PC-9 (cell line): ENCODE measurements around the gene NBEA. TPM values are rescaled to one million over a fixed set of nuclear protein-coding genes. Genes with fewer than 3 reads are reported as not detected.

ENCODE experiments used
- BruUV-seq: library from RNA; stranded (reverse); fragments of 400-500 nt; replicated peaks from 2 replicates; lab custom pipeline; 2021; lab: Mats Ljungman, UMichigan
- CTCF ChIA-PET: fragments of 300-600 bp; sonication (Branson Sonifier 250); formaldehyde crosslinking; loops from one replicate; lab custom pipeline; 2022; ENCODE audit warnings: antibody characterized with exemption; lab: Charles Lee
- POLR2A ChIA-PET: fragments of 300-600 bp; sonication (Branson Sonifier 250); formaldehyde crosslinking; loops from one replicate; lab custom pipeline; 2022; ENCODE audit warnings: antibody characterized with exemption; ENCODE audit not compliant: unreplicated experiment; lab: Charles Lee
- DNase-seq, 2 experiments: peaks; one replicate each; pipeline versions ENCODE4 v3.0.0 to v3.0.0-alpha.2; 2015 to 2022; ENCODE audit warnings: mixed read lengths in 1 of 2
- H2AFZ ChIP-seq: fragments of 200-600 bp; sonication (generic); 2 replicates; pipeline ENCODE4 v1.8.1; 2017; ENCODE audit warnings: antibody characterized with exemption
- H3F3A ChIP-seq: fragments of 200-600 bp; sonication (generic); 2 replicates; pipeline ENCODE4 v1.8.1; 2017; ENCODE audit warnings: antibody characterized with exemption, mild to moderate bottlenecking, low read depth; ENCODE audit not compliant: insufficient read depth
- H3K27ac ChIP-seq: fragments of 200-600 bp; sonication (generic); 2 replicates; pipeline ENCODE4 v1.6.1; 2016; ENCODE audit warnings: mixed run types
- H3K27me3 ChIP-seq: fragments of 200-600 bp; sonication (generic); 2 replicates; pipeline ENCODE4 v1.6.1; 2016; ENCODE audit warnings: low read depth, mixed run types; ENCODE audit not compliant: insufficient read depth
- H3K36me3 ChIP-seq: fragments of 200-600 bp; sonication (generic); 2 replicates; pipeline ENCODE4 v1.6.1; 2016; ENCODE audit warnings: low read depth, mixed run types
- H3K4me1 ChIP-seq: fragments of 200-600 bp; sonication (generic); replicated peaks from 2 replicates; pipeline ENCODE4 v1.6.1; 2016; ENCODE audit warnings: mixed run types; ENCODE audit not compliant: insufficient read depth
- H3K4me2 ChIP-seq: fragments of 200-600 bp; sonication (generic); 2 replicates; pipeline ENCODE4 v1.6.1; 2017; ENCODE audit warnings: mixed run types
- H3K4me3 ChIP-seq: fragments of 200-600 bp; sonication (generic); 2 replicates; pipeline ENCODE4 v1.6.1; 2016; ENCODE audit warnings: mixed run types
- H3K79me2 ChIP-seq: fragments of 200-600 bp; sonication (generic); 2 replicates; pipeline ENCODE4 v1.6.1; 2017; ENCODE audit warnings: low read depth, mixed run types
- H3K9me2 ChIP-seq: fragments of 200-600 bp; sonication (generic); 2 replicates; pipeline ENCODE4 v1.8.1; 2017; ENCODE audit warnings: mild to moderate bottlenecking; ENCODE audit not compliant: insufficient read depth
- H3K9me3 ChIP-seq: fragments of 200-600 bp; sonication (generic); 2 replicates; pipeline ENCODE4 v1.8.1; 2016; ENCODE audit warnings: low read depth; ENCODE audit not compliant: insufficient read depth
- H4K20me1 ChIP-seq: fragments of 200-600 bp; sonication (generic); 2 replicates; pipeline ENCODE4 v1.8.1; 2017; ENCODE audit not compliant: insufficient read depth
- EZH2 ChIP-seq: fragments of 200-600 bp; sonication (generic); IDR thresholded peaks from 2 replicates; pipeline ENCODE4 v1.8.0; 2017; ENCODE audit warnings: antibody characterized with exemption, low read depth
- intact Hi-C: fragments of 100-400 bp; cut with micrococcal nuclease; formaldehyde crosslinking; loops from one replicate; pipeline ENCODE4 v1.10.0; 2022; ENCODE audit not compliant: unreplicated experiment
- total RNA-seq: library from RNA; stranded (reverse); gene quantifications from 2 replicates; pipeline ENCODE4 v1.2.3, GENCODE V29; 2021
- TF ChIP-seq, protein P1 (sequence below): fragments of 200-600 bp; sonication (generic); conservative IDR thresholded peaks from 2 replicates; pipeline ENCODE4 v1.6.1; 2017; ENCODE audit warnings: mixed run types, antibody characterized with exemption, mild to moderate bottlenecking, moderate library complexity

The NBEA gene
- total RNA-seq, 1 experiment from 2014 or later: 4.0 TPM

DNA sequence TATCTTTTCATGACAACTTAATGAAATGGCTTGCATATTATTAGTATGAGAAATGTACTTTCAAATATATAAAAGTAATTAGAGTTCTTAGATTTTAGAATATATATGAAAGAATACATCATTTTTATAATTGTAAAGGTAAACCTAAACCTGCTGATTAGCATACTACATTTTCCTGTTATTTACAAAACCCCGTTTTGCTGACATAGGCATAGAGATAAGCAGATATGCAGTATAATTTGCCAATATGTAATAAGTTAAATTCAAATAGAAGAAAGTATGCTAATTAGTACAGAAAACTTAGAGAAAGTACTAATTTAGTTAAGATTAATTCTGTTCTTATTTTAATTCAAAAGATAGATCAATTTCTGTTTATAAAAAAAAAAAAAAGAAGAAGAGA, 513.0 kb downstream of the NBEA start:
- Histone ChIP-seq H3K4me2 (no peak overlapping the region), H3K9me3 (no peaks in the 10 kb centered on the region), H4K20me1 (no peaks in the 10 kb centered on the region), H3K27ac (no peak overlapping the region), H2AFZ (no peak overlapping the region), H3K36me3 (no peaks in the 10 kb centered on the region), H3K9me2 (no peaks in the 10 kb centered on the region), H3F3A (no peaks in the 10 kb centered on the region), H3K79me2 (no peaks in the 10 kb centered on the region), H3K27me3 (no peaks in the 10 kb centered on the region), H3K4me3 (no peak overlapping the region), H3K4me1 (no peaks in the 10 kb centered on the region)
- intact Hi-C loops: no loop called here
- CTCF ChIA-PET: no interaction called here
- POLR2A ChIA-PET: no interaction called here
- BruUV-seq: no TSS peak
- no peak for DNase-seq
- TF ChIP-seq, protein P1, sequence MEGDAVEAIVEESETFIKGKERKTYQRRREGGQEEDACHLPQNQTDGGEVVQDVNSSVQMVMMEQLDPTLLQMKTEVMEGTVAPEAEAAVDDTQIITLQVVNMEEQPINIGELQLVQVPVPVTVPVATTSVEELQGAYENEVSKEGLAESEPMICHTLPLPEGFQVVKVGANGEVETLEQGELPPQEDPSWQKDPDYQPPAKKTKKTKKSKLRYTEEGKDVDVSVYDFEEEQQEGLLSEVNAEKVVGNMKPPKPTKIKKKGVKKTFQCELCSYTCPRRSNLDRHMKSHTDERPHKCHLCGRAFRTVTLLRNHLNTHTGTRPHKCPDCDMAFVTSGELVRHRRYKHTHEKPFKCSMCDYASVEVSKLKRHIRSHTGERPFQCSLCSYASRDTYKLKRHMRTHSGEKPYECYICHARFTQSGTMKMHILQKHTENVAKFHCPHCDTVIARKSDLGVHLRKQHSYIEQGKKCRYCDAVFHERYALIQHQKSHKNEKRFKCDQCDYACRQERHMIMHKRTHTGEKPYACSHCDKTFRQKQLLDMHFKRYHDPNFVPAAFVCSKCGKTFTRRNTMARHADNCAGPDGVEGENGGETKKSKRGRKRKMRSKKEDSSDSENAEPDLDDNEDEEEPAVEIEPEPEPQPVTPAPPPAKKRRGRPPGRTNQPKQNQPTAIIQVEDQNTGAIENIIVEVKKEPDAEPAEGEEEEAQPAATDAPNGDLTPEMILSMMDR: no peak
- TF ChIP-seq EZH2: no peak

DNA sequence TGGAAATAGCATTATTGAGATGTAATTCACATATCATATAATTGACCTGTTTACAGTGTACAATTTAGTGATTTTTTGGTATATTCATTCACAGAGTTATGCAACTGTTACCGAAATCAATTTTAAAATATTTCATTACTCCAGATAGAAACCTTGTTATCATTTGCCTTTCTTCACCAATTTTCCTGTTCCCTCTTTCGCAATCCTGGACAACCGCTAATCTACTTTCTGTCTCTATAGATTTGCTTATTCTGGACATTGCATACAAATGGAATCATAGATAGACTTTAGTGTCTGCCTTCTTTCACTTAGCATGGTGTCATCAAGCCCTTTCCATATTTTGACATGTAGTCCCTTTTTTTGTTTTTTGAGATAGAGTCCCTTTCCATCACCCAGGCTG, 515.2 kb downstream of the NBEA start:
- DNase-seq: no peak

DNA sequence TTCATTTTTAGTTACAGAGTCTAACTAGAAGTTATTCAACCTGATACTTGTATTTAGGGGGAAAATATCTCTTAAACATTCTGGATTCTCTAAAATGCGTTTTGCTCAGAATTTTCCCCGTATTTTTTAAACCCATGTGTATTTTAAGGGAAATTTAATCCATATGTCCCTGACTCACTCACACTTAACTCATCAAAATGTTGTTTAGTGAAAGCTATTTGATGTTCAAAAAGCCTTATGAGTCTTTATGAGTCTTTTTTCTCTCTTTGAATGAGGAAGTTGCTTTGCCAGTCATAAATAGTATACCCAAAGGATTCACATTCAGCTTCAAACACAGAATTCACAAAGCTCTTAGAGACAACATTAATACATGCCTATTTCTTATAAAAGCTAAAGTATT, 518.0 kb downstream of the NBEA start:
- Histone ChIP-seq H2AFZ (no peak overlapping the region), H3K27ac (no peak overlapping the region), H3K79me2 (no peaks in the 10 kb centered on the region), H3K4me3 (no peak overlapping the region), H3K36me3 (no peaks in the 10 kb centered on the region), H3K4me2 (no peak overlapping the region), H4K20me1 (no peaks in the 10 kb centered on the region), H3K9me3 (no peaks in the 10 kb centered on the region), H3K27me3 (no peaks in the 10 kb centered on the region), H3K9me2 (no peaks in the 10 kb centered on the region), H3F3A (no peaks in the 10 kb centered on the region), H3K4me1 (no peaks in the 10 kb centered on the region)
- POLR2A ChIA-PET: no interaction called here
- no peak for DNase-seq
- no TSS peak for BruUV-seq
- CTCF ChIA-PET: no interaction called here
- intact Hi-C loops: no loop called here
- TF ChIP-seq, protein P1: no peak
- TF ChIP-seq EZH2: no peak

More for the DNA sequence above, 515.2 kb downstream of the NBEA start:
- H3K79me2 ChIP-seq: no peaks in the 10 kb centered on the region
- no TSS peak for BruUV-seq
- no peak overlapping the region for H3K4me2 ChIP-seq
- no peaks in the 10 kb centered on the region for H3K9me3 ChIP-seq
- no peak overlapping the region for H2AFZ ChIP-seq
- H3K36me3 ChIP-seq: no peaks in the 10 kb centered on the region
- no peaks in the 10 kb centered on the region for H3K9me2 ChIP-seq
- H3K27ac ChIP-seq: no peak overlapping the region
- TF ChIP-seq, protein P1: no peak
- TF ChIP-seq EZH2: no peak
- no peaks in the 10 kb centered on the region for H3K27me3 ChIP-seq
- CTCF ChIA-PET: no interaction called here
- no peaks in the 10 kb centered on the region for H3F3A ChIP-seq
- no peaks in the 10 kb centered on the region for H3K4me1 ChIP-seq
- POLR2A ChIA-PET: no interaction called here
- no peak overlapping the region for H3K4me3 ChIP-seq
- intact Hi-C loops: no loop called here
- H4K20me1 ChIP-seq: no peaks in the 10 kb centered on the region
